ENCODE measurements around the gene PGGT1B. TPM values are rescaled to one million over a fixed set of nuclear protein-coding genes. Genes with fewer than 3 reads are reported as not detected.

The PGGT1B gene
- total RNA-seq, 1 donor from 2014 or later, result 45.4 TPM

- Histone ChIP-seq H3K79me2 (ENCODE audit: insufficient read depth, low read length) (no peaks in the 10 kb centered on the region), H3K27ac (ENCODE audit: low read depth, low read length) (no peak overlapping the region), H3K27me3 (ENCODE audit: insufficient read depth, low read length) (no peaks in the 10 kb centered on the region), H2AFZ (ENCODE audit: low read depth, low read length) (no peak overlapping the region), H3K9me3 (ENCODE audit: insufficient read depth, low read depth, low read length) (no peaks in the 10 kb centered on the region), H3K36me3 (ENCODE audit: insufficient read depth, low read length) (peaks cover 3% of the 10 kb centered on the region), H3K9ac (ENCODE audit: low read length) (no peak overlapping the region), H3K4me2 (ENCODE audit: low read length) (no peak overlapping the region), H3K4me1 (ENCODE audit: insufficient read depth, low read length) (no peaks in the 10 kb centered on the region), H3K4me3 (ENCODE audit: insufficient read depth, low read depth, low read length) (no peak overlapping the region), H4K20me1 (ENCODE audit: insufficient read depth, low read length) (no peaks in the 10 kb centered on the region)
- no peak for FAIRE-seq
- Mint-ChIP-seq H3K4me1 (ENCODE audit: low read depth, unreplicated experiment) (no peaks in the 10 kb centered on the region), H3K4me3 (ENCODE audit: unreplicated experiment) (no peak overlapping the region), H3K27ac (ENCODE audit: unreplicated experiment) (no peak overlapping the region), H3K27me3 (ENCODE audit: low read depth, unreplicated experiment) (no peaks in the 10 kb centered on the region), H3K9me3 (ENCODE audit: unreplicated experiment) (no peaks in the 10 kb centered on the region), H3K36me3 (ENCODE audit: low read depth, unreplicated experiment) (no peaks in the 10 kb centered on the region)
- TF ChIP-seq EZH2 (IDR thresholded peaks at IDR 0.05; ENCODE audit: insufficient read depth, low read length), result no peak
- no peak for TF ChIP-seq CTCF (IDR thresholded peaks at IDR 0.05; ENCODE audit: insufficient read depth, low read depth, low read length)
- no peak for DNase-seq (ENCODE audit: low read depth)
Measured at GRCh38 chr5:115274584-115274983, 11.9 kb upstream of the PGGT1B start.

GRCh38 chr5:115272297-115272958, 9.8 kb upstream of the PGGT1B start:
- FAIRE-seq (no peak), DNase-seq (ENCODE audit: low read depth) (no peak)
- Histone ChIP-seq H4K20me1 (ENCODE audit: insufficient read depth, low read length) (no peaks in the 10 kb centered on the region), H2AFZ (ENCODE audit: low read depth, low read length) (no peak overlapping the region), H3K79me2 (ENCODE audit: insufficient read depth, low read length) (no peaks in the 10 kb centered on the region), H3K27me3 (ENCODE audit: insufficient read depth, low read length) (no peaks in the 10 kb centered on the region), H3K9me3 (ENCODE audit: insufficient read depth, low read depth, low read length) (no peaks in the 10 kb centered on the region), H3K4me2 (ENCODE audit: low read length) (no peak overlapping the region), H3K9ac (ENCODE audit: low read length) (no peak overlapping the region), H3K27ac (ENCODE audit: low read depth, low read length) (no peak overlapping the region), H3K36me3 (ENCODE audit: insufficient read depth, low read length) (peaks cover 3% of the 10 kb centered on the region), H3K4me1 (ENCODE audit: insufficient read depth, low read length) (no peaks in the 10 kb centered on the region), H3K4me3 (ENCODE audit: insufficient read depth, low read depth, low read length) (no peak overlapping the region)
- Mint-ChIP-seq H3K27ac (ENCODE audit: unreplicated experiment) (no peak overlapping the region), H3K4me3 (ENCODE audit: unreplicated experiment) (no peak overlapping the region), H3K36me3 (ENCODE audit: low read depth, unreplicated experiment) (no peaks in the 10 kb centered on the region), H3K27me3 (ENCODE audit: low read depth, unreplicated experiment) (no peaks in the 10 kb centered on the region), H3K9me3 (ENCODE audit: unreplicated experiment) (no peaks in the 10 kb centered on the region), H3K4me1 (ENCODE audit: low read depth, unreplicated experiment) (no peaks in the 10 kb centered on the region)
- TF ChIP-seq CTCF (IDR thresholded peaks at IDR 0.05; ENCODE audit: insufficient read depth, low read depth, low read length), result no peak
- TF ChIP-seq EZH2 (IDR thresholded peaks at IDR 0.05; ENCODE audit: insufficient read depth, low read length), result no peak

GRCh38 chr5:115271295-115272050, 8.8 kb upstream of the PGGT1B start:
- H3K4me1 ChIP-seq (ENCODE audit: insufficient read depth, low read length), result no peaks in the 10 kb centered on the region
- H3K27ac ChIP-seq (ENCODE audit: low read depth, low read length), result no peak overlapping the region
- no peak overlapping the region for H3K4me2 ChIP-seq (ENCODE audit: low read length)
- H3K36me3 ChIP-seq (ENCODE audit: insufficient read depth, low read length), result peaks cover 5% of the 10 kb centered on the region
- no peak for DNase-seq (ENCODE audit: low read depth)
- no peaks in the 10 kb centered on the region for H3K27me3 ChIP-seq (ENCODE audit: insufficient read depth, low read length)
- no peak overlapping the region for H3K9ac ChIP-seq (ENCODE audit: low read length)
- H2AFZ ChIP-seq (ENCODE audit: low read depth, low read length), result no peak overlapping the region
- no peaks in the 10 kb centered on the region for H3K9me3 ChIP-seq (ENCODE audit: insufficient read depth, low read depth, low read length)
- no peak overlapping the region for H3K4me3 Mint-ChIP-seq (ENCODE audit: unreplicated experiment)
- no peak for TF ChIP-seq CTCF (IDR thresholded peaks at IDR 0.05; ENCODE audit: insufficient read depth, low read depth, low read length)
- no peak for TF ChIP-seq EZH2 (IDR thresholded peaks at IDR 0.05; ENCODE audit: insufficient read depth, low read length)
- no peaks in the 10 kb centered on the region for H3K4me1 Mint-ChIP-seq (ENCODE audit: low read depth, unreplicated experiment)
- no peaks in the 10 kb centered on the region for H3K36me3 Mint-ChIP-seq (ENCODE audit: low read depth, unreplicated experiment)
- no peaks in the 10 kb centered on the region for H4K20me1 ChIP-seq (ENCODE audit: insufficient read depth, low read length)
- H3K27me3 Mint-ChIP-seq (ENCODE audit: low read depth, unreplicated experiment), result no peaks in the 10 kb centered on the region
- no peak for FAIRE-seq
- no peak overlapping the region for H3K27ac Mint-ChIP-seq (ENCODE audit: unreplicated experiment)
- H3K79me2 ChIP-seq (ENCODE audit: insufficient read depth, low read length), result no peaks in the 10 kb centered on the region
- H3K4me3 ChIP-seq (ENCODE audit: insufficient read depth, low read depth, low read length), result no peak overlapping the region
- H3K9me3 Mint-ChIP-seq (ENCODE audit: unreplicated experiment), result no peaks in the 10 kb centered on the region
